KG1 (cell line): ENCODE data around the gene IL3RA.
"Not testable (repeated sequence)": the region's sequence is repeated elsewhere in the genome, so short reads cannot be mapped to it uniquely, and the experiment has no call there.

Source experiments
- DNase-seq: peaks from one replicate; lab custom pipeline; 2025; lab: John Stamatoyannopoulos, UW

Gene IL3RA

DNA sequence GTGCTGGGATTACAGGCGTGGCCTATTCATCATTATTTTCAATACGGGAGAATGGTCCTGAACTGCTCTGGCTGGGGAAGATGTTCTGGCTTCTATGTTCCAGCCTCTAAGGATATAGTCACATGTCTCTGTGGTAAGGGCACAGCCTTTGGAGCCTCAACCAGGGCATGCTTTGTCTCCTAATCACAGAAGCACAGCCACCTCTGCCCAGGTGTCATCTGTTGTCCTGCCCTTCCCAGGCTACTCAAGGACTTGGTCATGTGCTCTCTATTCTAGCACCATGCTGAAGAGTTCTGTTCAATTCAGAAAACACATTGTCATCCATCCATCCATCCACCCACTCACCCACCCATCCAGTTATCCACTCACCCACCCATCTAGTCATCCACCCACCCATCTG lies 86.6 kb downstream of the IL3RA start:
- DNase-seq: no peak

DNA sequence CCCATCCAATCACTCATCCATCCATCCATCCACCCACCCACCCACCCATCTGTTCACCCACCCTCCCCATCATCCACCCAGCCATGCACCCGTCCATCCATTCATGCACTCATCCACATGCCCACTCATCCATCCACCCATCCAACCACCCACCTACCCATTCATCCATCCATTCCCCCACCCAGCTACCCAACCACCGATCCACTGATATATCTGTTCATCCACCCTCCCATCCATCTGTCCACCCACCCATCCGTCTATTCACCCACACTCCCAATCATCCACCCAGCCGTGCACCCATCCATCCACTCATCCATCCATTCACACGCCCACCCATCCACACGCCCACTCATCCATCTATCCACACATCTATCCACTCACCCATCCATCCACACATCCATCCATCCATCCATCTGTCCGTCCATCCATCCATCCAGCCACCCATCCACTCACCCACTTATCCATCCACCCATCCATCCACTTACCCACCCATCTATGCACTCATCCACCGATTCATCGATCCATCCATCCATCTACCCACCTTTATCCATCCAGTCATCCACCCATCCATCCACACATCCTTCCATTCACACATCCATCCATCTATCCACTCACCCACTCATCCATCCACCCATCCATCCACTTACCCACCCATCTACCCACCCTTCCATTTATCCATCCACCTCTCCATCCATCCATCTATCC lies 87.7 kb downstream of the IL3RA start:
- no peak for DNase-seq

DNA sequence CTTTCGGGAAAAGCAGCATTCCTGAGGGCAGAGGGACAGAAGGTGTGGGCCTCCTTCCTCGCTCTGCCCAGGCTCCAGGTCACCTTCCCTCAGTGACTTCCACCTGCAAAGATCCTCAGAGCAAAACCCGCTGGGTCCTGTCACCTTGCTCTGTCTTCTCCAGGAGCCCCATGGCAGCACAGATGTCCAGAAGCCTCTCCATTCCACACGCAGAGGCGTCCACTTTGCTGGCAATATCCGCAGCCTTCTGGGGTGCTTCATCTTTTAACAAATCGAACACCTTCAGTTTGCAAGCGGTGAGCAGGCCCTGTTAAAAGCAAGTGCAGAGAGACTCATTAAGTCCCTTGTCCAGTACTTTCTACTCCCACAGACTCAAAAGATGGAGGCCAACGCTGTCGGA lies 88.8 kb downstream of the IL3RA start:
- no peak for DNase-seq

DNA sequence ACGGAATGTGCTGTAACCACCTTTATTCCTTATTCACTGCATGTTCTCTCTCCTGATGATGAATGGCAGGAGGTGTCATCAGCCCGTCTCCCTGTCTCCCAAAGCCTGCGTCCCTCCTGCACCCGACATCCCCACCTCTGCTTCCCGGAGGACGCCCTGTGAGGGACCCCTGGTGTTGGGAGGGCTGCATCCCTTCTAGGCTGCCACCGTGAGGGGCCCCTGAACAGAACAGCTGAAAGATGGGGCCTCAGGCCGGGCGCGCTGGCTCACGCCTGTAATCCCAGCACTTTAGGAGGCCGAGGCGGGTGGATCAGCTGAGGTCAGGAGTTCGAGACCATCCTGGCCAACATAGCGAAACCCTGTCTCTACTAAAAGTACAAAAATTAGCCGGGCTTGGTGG lies 89.7 kb downstream of the IL3RA start:
- DNase-seq: not testable (repeated sequence)

DNA sequence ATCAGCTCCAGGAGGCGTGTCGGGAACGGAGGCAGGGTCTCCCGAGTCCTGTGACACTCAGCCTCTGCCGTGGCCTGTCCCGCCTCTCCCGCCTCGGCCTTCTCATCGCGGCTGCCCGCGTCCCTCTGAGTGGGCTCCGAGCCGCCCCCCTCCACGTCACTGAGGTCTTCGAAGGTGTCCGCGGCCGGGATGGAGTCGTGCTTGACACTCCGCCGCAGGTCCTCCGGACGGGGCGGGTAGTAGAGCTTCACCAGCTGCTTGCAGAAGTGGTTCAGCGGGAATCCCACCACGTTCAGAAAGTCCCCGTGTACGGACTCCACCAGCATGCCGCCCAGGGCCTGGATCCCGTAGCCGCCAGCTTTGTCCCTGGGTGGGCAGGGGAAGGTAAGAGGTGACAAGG lies 91.2 kb downstream of the IL3RA start:
- DNase-seq: no peak

DNA sequence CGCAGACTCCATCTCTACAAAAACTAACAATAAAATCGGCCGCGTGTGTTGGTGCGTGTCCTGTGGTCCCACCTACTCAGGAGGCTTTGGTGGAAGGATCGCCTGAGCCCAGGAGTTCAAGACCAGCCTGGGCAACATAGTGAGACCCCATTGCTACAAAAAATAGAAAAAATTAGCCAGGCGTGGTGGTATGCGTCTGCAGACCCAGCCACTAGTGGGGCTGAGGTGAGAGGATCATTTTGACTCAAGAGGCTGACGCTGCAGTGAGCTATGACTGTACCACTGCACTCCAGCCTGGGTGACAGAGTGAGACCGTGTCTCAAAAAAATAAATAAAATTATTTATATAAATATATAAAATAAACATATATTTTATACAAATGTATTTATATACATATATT lies 93.9 kb downstream of the IL3RA start:
- DNase-seq: no peak
